ENCODE measurements around the gene HGD. TPM values are rescaled to one million over a fixed set of nuclear protein-coding genes. Genes with fewer than 3 reads are reported as not detected.

The HGD gene
- total RNA-seq, 1 experiment from 2014 or later: 1.5 TPM

- POLR2A ChIA-PET: no interaction called here
- DNase-seq (ENCODE audit: low spot score) (no peak), ATAC-seq (no peak)
- Mint-ChIP-seq H3K4me1 (peaks cover 36% of the 10 kb centered on the region), H3K27me3 (ENCODE audit: low read depth) (no peaks in the 10 kb centered on the region), H3K4me3 (no peak overlapping the region), H3K9me3 (0 out of 2 replicates have a peak, but pooled peaks cover 4% of the 10 kb centered on the region), H3K27ac (peak overlapping the region; percentile 11; the same call in 1 of the 2 replicates), H3K36me3 (peaks cover 4% of the 10 kb centered on the region)
- CTCF ChIA-PET: no interaction called here
- TF ChIP-seq ZNF416 (CRISPR knock-in tag; IDR thresholded peaks at IDR 0.05) (no peak), MYBL2 (CRISPR knock-in tag; IDR thresholded peaks at IDR 0.05) (no peak), FOXP1 (CRISPR knock-in tag; IDR thresholded peaks at IDR 0.05; ENCODE audit: borderline replicate concordance) (no peak), FOXK1 (CRISPR knock-in tag; IDR thresholded peaks at IDR 0.05) (no peak), RORB (CRISPR knock-in tag; IDR thresholded peaks at IDR 0.05) (no peak), HMGA2 (CRISPR knock-in tag; IDR thresholded peaks at IDR 0.05) (no peak), TP53 (CRISPR knock-in tag; IDR thresholded peaks at IDR 0.05) (no peak), ZBTB21 (CRISPR knock-in tag; IDR thresholded peaks at IDR 0.05; ENCODE audit: borderline replicate concordance) (no peak), USF1 (CRISPR knock-in tag; IDR thresholded peaks at IDR 0.05) (no peak), SP1 (CRISPR knock-in tag; conservative IDR thresholded peaks at IDR 0.05) (no peak), TCF7 (CRISPR knock-in tag; IDR thresholded peaks at IDR 0.05; ENCODE audit: low read depth) (no peak), ERG (CRISPR knock-in tag; IDR thresholded peaks at IDR 0.05) (no peak), ZNF671 (CRISPR knock-in tag; IDR thresholded peaks at IDR 0.05) (no peak), ATF1 (CRISPR knock-in tag; IDR thresholded peaks at IDR 0.05) (no peak), CBFB (CRISPR knock-in tag; IDR thresholded peaks at IDR 0.05; ENCODE audit: low read depth) (no peak), ZNF425 (CRISPR knock-in tag; conservative IDR thresholded peaks at IDR 0.05) (no peak), KAT7 (CRISPR knock-in tag; IDR thresholded peaks at IDR 0.05; ENCODE audit: borderline replicate concordance) (no peak), ZNF532 (CRISPR knock-in tag; IDR thresholded peaks at IDR 0.05; ENCODE audit: borderline replicate concordance) (no peak)
- TF ChIP-seq, protein P1, sequence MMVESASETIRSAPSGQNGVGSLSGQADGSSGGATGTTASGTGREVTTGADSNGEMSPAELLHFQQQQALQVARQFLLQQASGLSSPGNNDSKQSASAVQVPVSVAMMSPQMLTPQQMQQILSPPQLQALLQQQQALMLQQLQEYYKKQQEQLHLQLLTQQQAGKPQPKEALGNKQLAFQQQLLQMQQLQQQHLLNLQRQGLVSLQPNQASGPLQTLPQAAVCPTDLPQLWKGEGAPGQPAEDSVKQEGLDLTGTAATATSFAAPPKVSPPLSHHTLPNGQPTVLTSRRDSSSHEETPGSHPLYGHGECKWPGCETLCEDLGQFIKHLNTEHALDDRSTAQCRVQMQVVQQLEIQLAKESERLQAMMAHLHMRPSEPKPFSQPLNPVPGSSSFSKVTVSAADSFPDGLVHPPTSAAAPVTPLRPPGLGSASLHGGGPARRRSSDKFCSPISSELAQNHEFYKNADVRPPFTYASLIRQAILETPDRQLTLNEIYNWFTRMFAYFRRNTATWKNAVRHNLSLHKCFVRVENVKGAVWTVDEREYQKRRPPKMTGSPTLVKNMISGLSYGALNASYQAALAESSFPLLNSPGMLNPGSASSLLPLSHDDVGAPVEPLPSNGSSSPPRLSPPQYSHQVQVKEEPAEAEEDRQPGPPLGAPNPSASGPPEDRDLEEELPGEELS (CRISPR knock-in tag; IDR thresholded peaks at IDR 0.05): no peak
- TF ChIP-seq, protein P2, sequence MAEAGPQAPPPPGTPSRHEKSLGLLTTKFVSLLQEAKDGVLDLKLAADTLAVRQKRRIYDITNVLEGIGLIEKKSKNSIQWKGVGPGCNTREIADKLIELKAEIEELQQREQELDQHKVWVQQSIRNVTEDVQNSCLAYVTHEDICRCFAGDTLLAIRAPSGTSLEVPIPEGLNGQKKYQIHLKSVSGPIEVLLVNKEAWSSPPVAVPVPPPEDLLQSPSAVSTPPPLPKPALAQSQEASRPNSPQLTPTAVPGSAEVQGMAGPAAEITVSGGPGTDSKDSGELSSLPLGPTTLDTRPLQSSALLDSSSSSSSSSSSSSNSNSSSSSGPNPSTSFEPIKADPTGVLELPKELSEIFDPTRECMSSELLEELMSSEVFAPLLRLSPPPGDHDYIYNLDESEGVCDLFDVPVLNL (CRISPR knock-in tag; IDR thresholded peaks at IDR 0.05; ENCODE audit: borderline replicate concordance, low read depth): no peak
These were observed 7.4 kb upstream of the HGD start for GRCh38 chr3:120689395-120689794.

Data from WTC11 (cell line).